HL-60 (cell line): Measurements from ENCODE around the gene SUPT3H.

Experiments
- DNase-seq, 2 experiments: peaks; one replicate each; pipeline ENCODE4 v3.0.0-alpha.2; 2010 to 2020; ENCODE audit warnings: low read depth in 1 of 2, low spot score in 1 of 2
- H3K27ac ChIP-seq: fragments of 250-450 bp; sonication (Bioruptor Pico); replicated peaks from 2 replicates; pipeline ENCODE4 v1.5.1; 2020; ENCODE audit warnings: mild to moderate bottlenecking, moderate library complexity
- H3K27me3 ChIP-seq: fragments of 250-450 bp; sonication (Bioruptor Pico); 2 replicates; pipeline ENCODE4 v1.5.1; 2021; ENCODE audit warnings: mild to moderate bottlenecking, moderate library complexity; ENCODE audit not compliant: insufficient read depth, poor library complexity, severe bottlenecking
- H3K4me3 ChIP-seq: replicated peaks from 2 replicates; pipeline ENCODE4 v1.5.1; 2011; ENCODE audit warnings: mild to moderate bottlenecking, control low read depth, low read length; ENCODE audit not compliant: insufficient read depth
- GABPA ChIP-seq: IDR thresholded peaks from 2 replicates; pipeline ENCODE4 v1.6.1; 2012; ENCODE audit warnings: low read depth
- POLR2AphosphoS5 ChIP-seq: IDR thresholded peaks from 2 replicates; pipeline ENCODE4 v1.6.1; 2012; ENCODE audit warnings: low read depth
- SPI1 ChIP-seq: IDR thresholded peaks from 2 replicates; pipeline ENCODE4 v1.6.1; 2012; ENCODE audit warnings: low read depth, mild to moderate bottlenecking, borderline replicate concordance
- TF ChIP-seq, protein P1 (sequence below): IDR thresholded peaks from 2 replicates; pipeline ENCODE4 v1.6.1; 2012; ENCODE audit warnings: low read depth; ENCODE audit not compliant: insufficient replicate concordance
- TF ChIP-seq, protein P2 (sequence below): IDR thresholded peaks from one replicate; pipeline ENCODE4 v1.5.1; 2011; ENCODE audit warnings: low read length, control low read depth, inconsistent platforms; ENCODE audit not compliant: insufficient read depth

SUPT3H gene

DNA sequence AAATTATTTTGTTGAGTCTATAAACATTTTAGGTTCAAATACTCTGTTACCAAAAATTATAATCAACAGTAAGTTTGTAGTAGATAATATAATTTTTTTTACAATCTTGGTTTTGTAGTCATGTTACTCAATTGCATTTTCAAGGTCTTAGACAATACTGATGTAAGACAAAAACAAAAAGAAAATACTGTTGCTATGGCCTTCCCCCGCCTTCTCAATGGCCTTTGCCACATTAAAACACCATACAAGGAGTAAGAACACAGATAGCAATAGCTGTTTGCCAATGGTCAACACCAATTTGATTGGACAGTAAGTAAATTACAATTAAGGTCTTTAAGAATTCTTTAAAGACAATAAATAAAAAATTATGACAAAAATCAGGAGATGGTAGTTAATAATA is 540.0 kb downstream of the SUPT3H start:
- H3K4me3 ChIP-seq: no peak overlapping the region
- no peak for DNase-seq
- no peaks in the 10 kb centered on the region for H3K27me3 ChIP-seq
- no peak overlapping the region for H3K27ac ChIP-seq
- TF ChIP-seq, protein P1, sequence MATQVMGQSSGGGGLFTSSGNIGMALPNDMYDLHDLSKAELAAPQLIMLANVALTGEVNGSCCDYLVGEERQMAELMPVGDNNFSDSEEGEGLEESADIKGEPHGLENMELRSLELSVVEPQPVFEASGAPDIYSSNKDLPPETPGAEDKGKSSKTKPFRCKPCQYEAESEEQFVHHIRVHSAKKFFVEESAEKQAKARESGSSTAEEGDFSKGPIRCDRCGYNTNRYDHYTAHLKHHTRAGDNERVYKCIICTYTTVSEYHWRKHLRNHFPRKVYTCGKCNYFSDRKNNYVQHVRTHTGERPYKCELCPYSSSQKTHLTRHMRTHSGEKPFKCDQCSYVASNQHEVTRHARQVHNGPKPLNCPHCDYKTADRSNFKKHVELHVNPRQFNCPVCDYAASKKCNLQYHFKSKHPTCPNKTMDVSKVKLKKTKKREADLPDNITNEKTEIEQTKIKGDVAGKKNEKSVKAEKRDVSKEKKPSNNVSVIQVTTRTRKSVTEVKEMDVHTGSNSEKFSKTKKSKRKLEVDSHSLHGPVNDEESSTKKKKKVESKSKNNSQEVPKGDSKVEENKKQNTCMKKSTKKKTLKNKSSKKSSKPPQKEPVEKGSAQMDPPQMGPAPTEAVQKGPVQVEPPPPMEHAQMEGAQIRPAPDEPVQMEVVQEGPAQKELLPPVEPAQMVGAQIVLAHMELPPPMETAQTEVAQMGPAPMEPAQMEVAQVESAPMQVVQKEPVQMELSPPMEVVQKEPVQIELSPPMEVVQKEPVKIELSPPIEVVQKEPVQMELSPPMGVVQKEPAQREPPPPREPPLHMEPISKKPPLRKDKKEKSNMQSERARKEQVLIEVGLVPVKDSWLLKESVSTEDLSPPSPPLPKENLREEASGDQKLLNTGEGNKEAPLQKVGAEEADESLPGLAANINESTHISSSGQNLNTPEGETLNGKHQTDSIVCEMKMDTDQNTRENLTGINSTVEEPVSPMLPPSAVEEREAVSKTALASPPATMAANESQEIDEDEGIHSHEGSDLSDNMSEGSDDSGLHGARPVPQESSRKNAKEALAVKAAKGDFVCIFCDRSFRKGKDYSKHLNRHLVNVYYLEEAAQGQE: no peak
- TF ChIP-seq, protein P2, sequence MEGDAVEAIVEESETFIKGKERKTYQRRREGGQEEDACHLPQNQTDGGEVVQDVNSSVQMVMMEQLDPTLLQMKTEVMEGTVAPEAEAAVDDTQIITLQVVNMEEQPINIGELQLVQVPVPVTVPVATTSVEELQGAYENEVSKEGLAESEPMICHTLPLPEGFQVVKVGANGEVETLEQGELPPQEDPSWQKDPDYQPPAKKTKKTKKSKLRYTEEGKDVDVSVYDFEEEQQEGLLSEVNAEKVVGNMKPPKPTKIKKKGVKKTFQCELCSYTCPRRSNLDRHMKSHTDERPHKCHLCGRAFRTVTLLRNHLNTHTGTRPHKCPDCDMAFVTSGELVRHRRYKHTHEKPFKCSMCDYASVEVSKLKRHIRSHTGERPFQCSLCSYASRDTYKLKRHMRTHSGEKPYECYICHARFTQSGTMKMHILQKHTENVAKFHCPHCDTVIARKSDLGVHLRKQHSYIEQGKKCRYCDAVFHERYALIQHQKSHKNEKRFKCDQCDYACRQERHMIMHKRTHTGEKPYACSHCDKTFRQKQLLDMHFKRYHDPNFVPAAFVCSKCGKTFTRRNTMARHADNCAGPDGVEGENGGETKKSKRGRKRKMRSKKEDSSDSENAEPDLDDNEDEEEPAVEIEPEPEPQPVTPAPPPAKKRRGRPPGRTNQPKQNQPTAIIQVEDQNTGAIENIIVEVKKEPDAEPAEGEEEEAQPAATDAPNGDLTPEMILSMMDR: no peak
- TF ChIP-seq POLR2AphosphoS5 (no peak), GABPA (no peak), SPI1 (no peak)

DNA sequence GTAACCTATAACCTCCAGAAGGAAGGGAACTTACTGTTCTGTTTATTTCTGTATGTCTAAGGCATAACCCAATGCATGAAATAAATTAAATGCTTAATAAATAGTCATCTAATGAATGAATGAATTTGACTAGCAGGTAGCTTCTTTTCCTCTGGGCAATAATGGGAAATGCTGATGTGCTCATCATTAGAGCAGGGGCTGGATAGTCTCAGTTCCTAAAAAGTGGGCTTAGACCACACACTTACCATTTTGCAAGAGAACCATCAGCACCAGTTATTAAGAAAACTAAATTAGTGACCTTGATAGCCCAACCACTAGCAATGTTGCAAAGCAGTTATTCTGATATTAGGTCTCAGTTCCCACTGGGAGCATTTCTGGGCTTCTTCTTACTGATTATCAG is 540.5 kb downstream of the SUPT3H start:
- Histone ChIP-seq H3K27me3 (no peaks in the 10 kb centered on the region), H3K4me3 (no peak overlapping the region), H3K27ac (no peak overlapping the region)
- TF ChIP-seq SPI1 (no peak), GABPA (no peak), POLR2AphosphoS5 (no peak)
- TF ChIP-seq, protein P1: no peak
- TF ChIP-seq, protein P2: no peak
- DNase-seq: no peak

DNA sequence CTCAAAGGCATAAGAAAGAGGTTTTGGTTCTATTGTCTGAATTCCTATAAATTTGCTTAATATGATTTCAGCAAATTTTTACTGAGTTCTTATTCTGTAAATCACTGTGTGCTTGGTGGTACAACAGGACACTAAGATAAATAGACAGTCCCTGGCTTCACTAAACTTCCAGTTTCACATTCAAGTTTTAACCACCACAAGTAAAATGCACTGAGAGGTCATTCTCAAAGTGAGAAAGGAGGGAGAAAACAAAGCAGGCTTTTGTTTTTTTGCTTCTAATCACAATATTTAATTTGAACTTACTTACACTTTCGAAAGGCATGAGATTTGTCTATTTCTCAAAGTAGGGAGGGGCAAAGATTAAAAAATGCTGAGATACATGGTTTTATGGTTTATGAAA is 544.5 kb downstream of the SUPT3H start:
- no peak for DNase-seq
- no peak overlapping the region for H3K27ac ChIP-seq
- H3K4me3 ChIP-seq: no peak overlapping the region
- TF ChIP-seq POLR2AphosphoS5 (no peak), SPI1 (no peak), GABPA (no peak)
- TF ChIP-seq, protein P2: no peak
- TF ChIP-seq, protein P1: no peak
- no peaks in the 10 kb centered on the region for H3K27me3 ChIP-seq
